ENCODE data around the gene TGFBR3.

GRCh38 chr1:91872000-91872399, 14.0 kb downstream of the TGFBR3 start:
- no peak for TF ChIP-seq POLR2AphosphoS5 (IDR thresholded peaks at IDR 0.05; ENCODE audit: low read depth, low read length)
- no peak for TF ChIP-seq TAF1 (IDR thresholded peaks at IDR 0.05; ENCODE audit: borderline replicate concordance, insufficient read depth, low read length)
- TF ChIP-seq FOXP2 (optimal IDR thresholded peaks at IDR 0.05; ENCODE audit: borderline replicate concordance, extremely low read depth, extremely low read length, insufficient read depth): no peak
- TF ChIP-seq REST (IDR thresholded peaks at IDR 0.05; ENCODE audit: insufficient read depth in 1 of 2, low read depth in 2 of 2, low read length in 2 of 2): no peak
- TF ChIP-seq SIN3A (IDR thresholded peaks at IDR 0.05; ENCODE audit: borderline replicate concordance, insufficient read depth, low read length): no peak
